ENCODE results near the gene KLF17. TPM values are rescaled to one million over a fixed set of nuclear protein-coding genes. Genes with fewer than 3 reads are reported as not detected.

KLF17 gene, protein sequence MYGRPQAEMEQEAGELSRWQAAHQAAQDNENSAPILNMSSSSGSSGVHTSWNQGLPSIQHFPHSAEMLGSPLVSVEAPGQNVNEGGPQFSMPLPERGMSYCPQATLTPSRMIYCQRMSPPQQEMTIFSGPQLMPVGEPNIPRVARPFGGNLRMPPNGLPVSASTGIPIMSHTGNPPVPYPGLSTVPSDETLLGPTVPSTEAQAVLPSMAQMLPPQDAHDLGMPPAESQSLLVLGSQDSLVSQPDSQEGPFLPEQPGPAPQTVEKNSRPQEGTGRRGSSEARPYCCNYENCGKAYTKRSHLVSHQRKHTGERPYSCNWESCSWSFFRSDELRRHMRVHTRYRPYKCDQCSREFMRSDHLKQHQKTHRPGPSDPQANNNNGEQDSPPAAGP
- under 1 TPM in 1 of 4 donors, not detected in 3; 0.19 TPM for total RNA-seq

DNA sequence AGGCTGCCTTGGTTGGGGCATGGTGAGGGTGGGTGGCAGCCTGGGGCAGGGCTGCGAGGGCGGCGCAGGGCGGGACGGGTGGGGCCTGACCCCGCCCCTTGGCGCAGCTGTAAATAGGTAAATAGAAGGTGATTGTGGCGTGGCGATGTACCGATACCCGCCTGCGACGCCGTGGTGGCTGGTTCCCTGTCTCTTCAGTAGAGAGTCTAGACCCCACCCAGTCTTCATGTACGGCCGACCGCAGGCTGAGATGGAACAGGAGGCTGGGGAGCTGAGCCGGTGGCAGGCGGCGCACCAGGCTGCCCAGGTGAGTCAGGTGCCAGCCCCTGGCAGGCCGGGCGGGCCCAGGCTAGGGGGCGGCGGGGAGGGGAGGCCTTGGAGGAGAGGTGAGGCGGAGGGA is at the start of gene KLF17:
TSS of gene KLF17 (plus strand) at position 140 of the 400 bp plus-strand sequence. CDS start at position 227, 87 bp downstream.
- TF ChIP-seq POLR2A (IDR thresholded peaks at IDR 0.05) (no peak), CTCF (IDR thresholded peaks at IDR 0.05) (no peak)
- intact Hi-C loops (cut with DNase I) = no loop called here
- 91 to 94% methylated on average over 15 to 18 of the region's 25 CpGs for WGBS, 2 donors
- no peak within 1 kb of the TSS for H3K4me3 ChIP-seq
- peaks cover 0 to 12% (median 0%) of the 10 kb centered on the region in 4 donors for H3K27me3 ChIP-seq
- no peaks in the 10 kb centered on the region for H3K36me3 ChIP-seq
- no peaks in the 10 kb centered on the region for H3K4me1 ChIP-seq
- DNase-seq = no peak
- H3K27ac ChIP-seq = no peak within 1 kb of the TSS
- no peaks in the 10 kb centered on the region for H3K9me3 ChIP-seq

DNA sequence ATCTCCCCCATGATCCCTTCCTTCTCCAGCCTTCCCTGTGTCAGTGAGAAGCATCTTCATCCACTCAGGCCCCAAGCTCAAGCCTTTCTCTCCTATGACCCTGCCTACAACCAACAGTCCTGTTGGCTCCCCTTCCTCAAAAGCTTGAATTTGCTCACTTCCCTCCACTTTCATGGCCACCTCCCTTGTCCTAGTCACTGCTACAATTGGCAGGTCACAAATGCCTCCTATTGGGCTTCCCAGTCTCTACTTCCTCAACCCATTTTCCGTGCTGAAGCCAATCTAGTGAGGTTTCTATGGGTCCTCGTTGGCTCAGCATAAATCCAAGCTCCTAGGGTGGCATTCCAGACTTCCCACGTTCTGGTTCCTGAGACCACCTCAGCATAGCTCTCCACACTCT is 47.2 kb upstream of the KLF17 start:
- H3K4me3 ChIP-seq = no peak overlapping the region
- H3K27me3 ChIP-seq = peaks cover 0 to 11% (median 0%) of the 10 kb centered on the region in 4 donors
- no peaks in the 10 kb centered on the region for H3K9me3 ChIP-seq
- no peaks in the 10 kb centered on the region for H3K36me3 ChIP-seq
- peaks cover 0 to 15% (median 0%) of the 10 kb centered on the region in 3 donors for H3K4me1 ChIP-seq
- no peak for TF ChIP-seq CTCF (IDR thresholded peaks at IDR 0.05)
- no peak for TF ChIP-seq POLR2A (IDR thresholded peaks at IDR 0.05)
- no peak for DNase-seq
- 53 to 61% methylated on average over 3 of the region's 3 CpGs for WGBS, 2 donors
- H3K27ac ChIP-seq = no peak overlapping the region
- intact Hi-C loops (cut with DNase I) = no loop called here

DNA sequence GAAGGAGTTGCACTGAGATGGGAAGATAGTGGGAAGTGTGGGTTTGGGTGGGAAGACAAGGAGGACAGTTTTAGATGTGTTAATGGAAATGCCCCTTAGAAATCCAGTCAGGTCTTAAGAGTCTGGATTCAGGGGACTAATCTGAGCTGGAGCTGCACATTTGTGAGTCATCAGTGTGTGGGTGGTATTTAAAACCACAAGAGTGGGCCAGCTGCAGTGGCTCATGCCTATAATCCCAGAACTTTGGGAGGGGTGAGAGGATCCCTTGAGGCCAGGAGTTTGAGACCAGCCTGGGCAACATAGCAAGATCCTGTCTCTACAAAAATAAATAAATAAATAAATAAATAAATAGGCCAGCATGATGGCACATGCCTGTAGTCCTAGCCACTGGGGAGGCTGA is 46.4 kb upstream of the KLF17 start:
- no peak for DNase-seq
- intact Hi-C loops (cut with DNase I) = no loop called here
- H3K27me3 ChIP-seq = peaks cover 0 to 11% (median 0%) of the 10 kb centered on the region in 4 donors
- no peaks in the 10 kb centered on the region for H3K9me3 ChIP-seq
- H3K27ac ChIP-seq = no peak overlapping the region
- H3K36me3 ChIP-seq = no peaks in the 10 kb centered on the region
- peaks cover 0 to 15% (median 0%) of the 10 kb centered on the region in 3 donors for H3K4me1 ChIP-seq
- TF ChIP-seq POLR2A (IDR thresholded peaks at IDR 0.05) (no peak), CTCF (IDR thresholded peaks at IDR 0.05) (no peak)
- no peak overlapping the region for H3K4me3 ChIP-seq

DNA sequence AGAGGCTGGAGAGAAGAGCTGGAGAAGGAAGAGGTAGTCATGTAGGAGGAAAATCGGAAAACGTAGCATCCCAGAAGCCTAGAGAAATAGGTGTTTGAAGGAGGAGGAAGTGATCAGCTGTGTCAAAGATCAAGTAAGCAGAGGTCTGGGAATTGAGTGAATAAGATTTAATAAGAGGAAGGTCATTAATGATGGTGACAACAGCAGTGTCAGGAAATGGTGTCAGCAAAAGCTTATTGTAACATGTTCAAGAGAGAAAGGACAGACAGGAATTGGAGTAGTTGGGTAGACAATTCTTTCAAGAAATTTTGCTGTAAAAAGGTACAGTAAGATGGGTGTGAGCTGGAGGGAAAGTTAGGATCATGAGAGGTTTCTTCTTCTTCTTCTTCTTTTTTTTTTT is 45.8 kb upstream of the KLF17 start:
- 76 to 88% methylated on average over 2 of the region's 2 CpGs for WGBS, 2 donors
- Histone ChIP-seq H3K27ac (no peak overlapping the region), H3K4me1 (peaks cover 0 to 11% (median 0%) of the 10 kb centered on the region in 3 donors), H3K36me3 (no peaks in the 10 kb centered on the region), H3K4me3 (no peak overlapping the region), H3K27me3 (peaks cover 0 to 11% (median 0%) of the 10 kb centered on the region in 4 donors), H3K9me3 (no peaks in the 10 kb centered on the region)
- TF ChIP-seq CTCF (IDR thresholded peaks at IDR 0.05) (no peak), POLR2A (IDR thresholded peaks at IDR 0.05) (no peak)
- no peak for DNase-seq
- intact Hi-C loops (cut with DNase I) = no loop called here

GRCh38 chr1:44073528-44073927 is 45.1 kb upstream of the KLF17 start:
- TF ChIP-seq CTCF (IDR thresholded peaks at IDR 0.05) = no peak
- TF ChIP-seq POLR2A (IDR thresholded peaks at IDR 0.05) = no peak
- DNase-seq = no peak
- intact Hi-C loops (cut with DNase I) = no loop called here
- no peaks in the 10 kb centered on the region for H3K36me3 ChIP-seq
- no peaks in the 10 kb centered on the region for H3K9me3 ChIP-seq
- H3K4me1 ChIP-seq = peaks cover 0 to 5% (median 0%) of the 10 kb centered on the region in 3 donors
- peak overlapping the region in 2 of 4 donors; percentile 38 to 57 for H3K27ac ChIP-seq
- 58% methylated on average over 2 of the region's 2 CpGs for WGBS, 2 donors
- H3K27me3 ChIP-seq = peaks cover 0 to 11% (median 0%) of the 10 kb centered on the region in 4 donors
- no peak overlapping the region for H3K4me3 ChIP-seq

Measured in esophagus squamous epithelium (tissue), 5 donors.